GM12878 (cell line): ENCODE data around the gene UIMC1. TPM values are rescaled to one million over a fixed set of nuclear protein-coding genes. Genes with fewer than 3 reads are reported as not detected.

ENCODE experiments used
- ATAC-seq: fragments of 200-7000 bp; cut with Tn5 transposase; 3 replicates; pipeline ENCODE4 v1.9.1; 2020; ENCODE audit warnings: mild to moderate bottlenecking, moderate library complexity
- BruUV-seq: library from RNA; stranded (reverse); fragments of 400-500 nt; replicated peaks from 2 replicates; lab custom pipeline; 2021; lab: Mats Ljungman, UMichigan
- CTCF ChIA-PET: fragments of 300-600 bp; sonication (Branson Sonifier 250); formaldehyde crosslinking; extraction: SDS; loops from one replicate; lab custom pipeline; 2021; ENCODE audit warnings: inconsistent platforms; lab: Yijun Ruan, JAX
- POLR2A ChIA-PET: fragments of 350-600 bp; formaldehyde crosslinking; extraction: SDS; loops from one replicate; lab custom pipeline; 2021; ENCODE audit warnings: inconsistent platforms; lab: Charles Lee
- RAD21 ChIA-PET: fragments of 300-600 bp; sonication (Branson Sonifier 250); formaldehyde crosslinking; loops from one replicate; lab custom pipeline; 2023; ENCODE audit warnings: antibody characterized with exemption; ENCODE audit not compliant: unreplicated experiment; lab: Charles Lee
- SMC1A ChIA-PET: fragments of 300-600 bp; sonication (Branson Sonifier 250); formaldehyde crosslinking; loops from one replicate; lab custom pipeline; 2023; ENCODE audit not compliant: unreplicated experiment, uncharacterized antibody; lab: Charles Lee
- DNase-seq: peaks from one replicate; pipeline ENCODE4 v3.0.0-alpha.2; 2011; ENCODE audit warnings: low read depth, low spot score
- FAIRE-seq: peaks from 3 replicates; lab custom pipeline; 2011; peaks lifted over from hg19 to GRCh38; lab: Jason Lieb, UNC
- H2AFZ ChIP-seq: 2 replicates; pipeline ENCODE4 v1.6.0; 2011; ENCODE audit warnings: low read depth, low read length, control low read depth; ENCODE audit not compliant: control insufficient read depth
- H3K27ac ChIP-seq: 2 replicates; pipeline ENCODE4 v1.5.1; 2011; ENCODE audit warnings: control low read depth; ENCODE audit not compliant: control insufficient read depth, insufficient read depth
- H3K27me3 ChIP-seq, 2 experiments: replicated peaks in 1 of 2; 2 replicates each; pipeline versions ENCODE4 v1.6.0 to v1.6.1; 2011; ENCODE audit warnings: low read length in 1 of 2; ENCODE audit not compliant: control insufficient read depth in 2 of 2, insufficient read depth in 2 of 2
- H3K36me3 ChIP-seq, 2 experiments: 2 replicates each; pipeline ENCODE4 v1.5.1; 2011; ENCODE audit warnings: low read length in 1 of 2; ENCODE audit not compliant: control insufficient read depth in 2 of 2, insufficient read depth in 2 of 2
- H3K4me1 ChIP-seq: 2 replicates; pipeline ENCODE4 v1.6.1; 2011; ENCODE audit warnings: mild to moderate bottlenecking, low read length, moderate library complexity, mixed read lengths; ENCODE audit not compliant: control insufficient read depth, insufficient read depth
- H3K4me2 ChIP-seq: 2 replicates; pipeline ENCODE4 v1.6.0; 2011; ENCODE audit warnings: control low read depth; ENCODE audit not compliant: control insufficient read depth, insufficient read depth
- H3K4me3 ChIP-seq: fragments of 200-600 bp; sonication (generic); 2 replicates; pipeline ENCODE4 v1.5.1; 2016
- H3K79me2 ChIP-seq: 2 replicates; pipeline ENCODE4 v1.6.0; 2011; ENCODE audit warnings: low read length; ENCODE audit not compliant: control insufficient read depth, insufficient read depth
- H3K9ac ChIP-seq: 2 replicates; pipeline ENCODE4 v1.8.0; 2011; ENCODE audit warnings: low read length, control low read depth, mixed read lengths; ENCODE audit not compliant: control insufficient read depth, insufficient read depth
- H3K9me3 ChIP-seq: replicated peaks from 3 replicates; pipeline ENCODE4 v1.5.1; 2011; ENCODE audit warnings: mild to moderate bottlenecking, low read length; ENCODE audit not compliant: control insufficient read depth, insufficient read depth
- H4K20me1 ChIP-seq: 2 replicates; pipeline ENCODE4 v1.6.0; 2011; ENCODE audit not compliant: control insufficient read depth, insufficient read depth
- ASH2L ChIP-seq: fragments of 300-600, 200-600 bp; sonication (generic); IDR thresholded peaks from 2 replicates; pipeline ENCODE4 v1.6.1; 2017; ENCODE audit warnings: low read depth, mild to moderate bottlenecking, borderline replicate concordance
- ATF7 ChIP-seq: fragments of 450-650 bp; IDR thresholded peaks from 2 replicates; pipeline ENCODE4 v1.6.1; 2016; ENCODE audit warnings: low read depth, mild to moderate bottlenecking
- BHLHE40 ChIP-seq, 2 experiments: fragments of 450-650 bp in 1 of 2; IDR thresholded peaks; 2 replicates each; pipeline ENCODE4 v1.6.1; 2011 to 2017; ENCODE audit warnings: low read depth in 2 of 2, borderline replicate concordance in 1 of 2, improper control_type of control experiment in 1 of 2, low read length in 1 of 2, mild to moderate bottlenecking in 1 of 2
- BRCA1 ChIP-seq: IDR thresholded peaks from 2 replicates; pipeline ENCODE4 v1.6.1; 2011; ENCODE audit warnings: low read depth, low read length, improper control_type of control experiment
- EP300 ChIP-seq, 2 experiments: fragments of 150-350 bp in 1 of 2; IDR thresholded peaks; 2 replicates each; pipeline ENCODE4 v1.6.1; 2011 to 2012; ENCODE audit warnings: low read depth in 2 of 2, low read length in 2 of 2, borderline replicate concordance in 1 of 2, improper control_type of control experiment in 1 of 2, inconsistent platforms in 1 of 2; ENCODE audit not compliant: control insufficient read depth in 1 of 2
- IRF4 ChIP-seq: IDR thresholded peaks from 2 replicates; pipeline ENCODE4 v1.6.1; 2011; ENCODE audit warnings: low read depth, low read length
- MTA2 ChIP-seq: fragments of 450-650 bp; IDR thresholded peaks from 2 replicates; pipeline ENCODE4 v1.6.1; 2016; ENCODE audit warnings: low read depth, mild to moderate bottlenecking, moderate library complexity
- MXI1 ChIP-seq: fragments of 150-350 bp; IDR thresholded peaks from 2 replicates; pipeline ENCODE4 v1.6.1; 2011; ENCODE audit warnings: low read depth, mild to moderate bottlenecking, inconsistent platforms, low read length, improper control_type of control experiment
- SRF ChIP-seq, 2 experiments: IDR thresholded peaks; 2 replicates each; pipeline ENCODE4 v1.6.1; 2011; ENCODE audit warnings: low read depth in 2 of 2, low read length in 2 of 2, mild to moderate bottlenecking in 1 of 2, moderate library complexity in 1 of 2
- STAT1 ChIP-seq: fragments of 450-650 bp; conservative IDR thresholded peaks from 2 replicates; pipeline ENCODE4 v1.6.1; 2014; ENCODE audit warnings: antibody characterized with exemption, mild to moderate bottlenecking
- TCF7 ChIP-seq: IDR thresholded peaks from 2 replicates; pipeline ENCODE4 v1.6.1; 2014; ENCODE audit warnings: antibody characterized with exemption, borderline replicate concordance
- WGBS: methylation state at CpG from one replicate; pipeline ENCODE4 v1.1.6; 2016; ENCODE audit warnings: low lambda C conversion rate; ENCODE audit not compliant: insufficient replicate concordance, insufficient coverage; ENCODE audit errors: missing lambda C conversion rate; 5-methylcytosine and 5-hydroxymethylcytosine counted together
- in situ Hi-C: fragments of 300-500 bp; cut with MboI; formaldehyde crosslinking; loops from 9 replicates; pipeline ENCODE4 v1.14.3; 2018; ENCODE audit warnings: mixed read lengths
- intact Hi-C: fragments of 100-400 bp; cut with micrococcal nuclease; formaldehyde crosslinking; loops from one replicate; pipeline ENCODE4 v1.14.2; 2022; ENCODE audit not compliant: unreplicated experiment
- polyA plus RNA-seq, 11 experiments: library from polyadenylated mRNA; depleted of rRNA in 4 of 11; unstranded in 6 of 11; stranded (reverse) in 5 of 11; fragments of >200 nt; fragmentation: Nextera tagmentation in 4 of 11; fragmentation: Illumina TruSeq in 1 of 11; extraction: Ambion mirVana in 4 of 11; extraction: Trizol in 1 of 11; gene quantifications; 1 replicate in 1 of 11; 2 replicates in 10 of 11; pipeline versions ENCODE4 v1.2.1 to v1.2.3, GENCODE V29; 2011 to 2016; ENCODE audit warnings: inconsistent platforms in 2 of 11, missing spikeins in 2 of 11, low read depth in 1 of 11
- total RNA-seq, 4 experiments: library from RNA; depleted of rRNA in 3 of 4; stranded (reverse); fragments of >200 nt in 3 of 4; fragmentation: Illumina TruSeq in 1 of 4; extraction: Trizol in 1 of 4; gene quantifications; 2 replicates each; pipeline versions ENCODE4 v1.2.1 to v1.2.3, GENCODE V29; 2013 to 2021
- TF ChIP-seq, protein P1 (sequence below): fragments of 450-650 bp; formaldehyde crosslinking; IDR thresholded peaks from 2 replicates; pipeline ENCODE4 v1.4.0; 2022; ENCODE audit warnings: mild to moderate bottlenecking, moderate library complexity
- TF ChIP-seq, protein P2 (sequence below): fragments of 450-650 bp; IDR thresholded peaks from 2 replicates; pipeline ENCODE4 v1.6.1; 2017; ENCODE audit warnings: low read depth, mild to moderate bottlenecking, moderate library complexity
- TF ChIP-seq, protein P3 (sequence below): IDR thresholded peaks from 2 replicates; pipeline ENCODE4 v1.6.1; 2012; ENCODE audit warnings: improper control_type of control experiment, low read depth, low read length; ENCODE audit not compliant: insufficient replicate concordance

The UIMC1 gene
- total and polyA plus RNA-seq, 10 of the 15 experiments (the other 5 are each of a cell fraction or from before 2014, with no cell fraction given), result 16.2 to 51.4 (median 32.7) TPM

DNA sequence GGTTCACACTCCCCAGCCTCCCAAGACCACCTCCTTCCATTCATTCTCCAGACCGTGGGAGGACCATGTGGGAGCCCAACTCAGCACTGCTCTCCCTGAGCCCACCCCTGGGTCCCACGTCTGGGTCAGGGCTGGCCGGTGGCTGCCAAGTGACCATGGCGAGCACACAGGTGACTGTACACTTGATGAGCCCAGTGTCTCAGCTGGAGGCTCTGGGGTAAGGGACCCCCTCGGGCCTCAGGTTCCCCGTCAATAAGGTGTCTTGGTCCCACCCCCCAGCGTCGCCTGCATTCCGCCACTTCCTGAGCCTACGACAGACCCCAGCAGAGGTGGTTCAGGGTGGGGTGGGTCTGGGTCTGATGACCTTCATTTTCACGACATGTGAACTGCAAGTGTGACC is 146.2 kb downstream of the UIMC1 start:
- RAD21 ChIA-PET, result no interaction called here
- no TSS peak for BruUV-seq
- H3K9me3 ChIP-seq, result no peaks in the 10 kb centered on the region
- no peaks in the 10 kb centered on the region for H3K4me1 ChIP-seq
- DNase-seq (no peak), FAIRE-seq (no peak), ATAC-seq (no peak)
- peaks cover 3 to 4% of the 10 kb centered on the region in 2 experiments; a peak in 3 of 4 replicates for H3K27me3 ChIP-seq
- no peaks in the 10 kb centered on the region; the same call in 1 of the 2 replicates for H4K20me1 ChIP-seq
- CTCF ChIA-PET, result no interaction called here
- no peaks in the 10 kb centered on the region for H3K36me3 ChIP-seq
- H2AFZ ChIP-seq, result no peak overlapping the region
- H3K79me2 ChIP-seq, result no peaks in the 10 kb centered on the region
- H3K9ac ChIP-seq, result no peak overlapping the region
- WGBS, result 40% methylated on average over 11 of the region's 11 CpGs
- H3K4me2 ChIP-seq, result no peak overlapping the region
- POLR2A ChIA-PET, result no interaction called here
- SMC1A ChIA-PET, result no interaction called here
- intact Hi-C loops (no loop called here), in situ Hi-C loops (no loop called here)
- H3K4me3 ChIP-seq, result no peak overlapping the region
- H3K27ac ChIP-seq, result no peak overlapping the region
- TF ChIP-seq MTA2 (no peak), ASH2L (no peak), IRF4 (no peak), BRCA1 (no peak), TCF7 (no peak), EP300 (IDR thresholded peaks at IDR 0.05; ENCODE audit: borderline replicate concordance in 1 of 2, control insufficient read depth in 1 of 2, low read depth in 2 of 2, low read length in 2 of 2) (no peak), STAT1 (no peak), MXI1 (no peak), SRF (IDR thresholded peaks at IDR 0.05; ENCODE audit: low read depth in 2 of 2, low read length in 2 of 2) (no peak), ATF7 (no peak), BHLHE40 (IDR thresholded peaks at IDR 0.05; ENCODE audit: borderline replicate concordance in 1 of 2, low read depth in 2 of 2, low read length in 1 of 2) (no peak)
- TF ChIP-seq, protein P1, sequence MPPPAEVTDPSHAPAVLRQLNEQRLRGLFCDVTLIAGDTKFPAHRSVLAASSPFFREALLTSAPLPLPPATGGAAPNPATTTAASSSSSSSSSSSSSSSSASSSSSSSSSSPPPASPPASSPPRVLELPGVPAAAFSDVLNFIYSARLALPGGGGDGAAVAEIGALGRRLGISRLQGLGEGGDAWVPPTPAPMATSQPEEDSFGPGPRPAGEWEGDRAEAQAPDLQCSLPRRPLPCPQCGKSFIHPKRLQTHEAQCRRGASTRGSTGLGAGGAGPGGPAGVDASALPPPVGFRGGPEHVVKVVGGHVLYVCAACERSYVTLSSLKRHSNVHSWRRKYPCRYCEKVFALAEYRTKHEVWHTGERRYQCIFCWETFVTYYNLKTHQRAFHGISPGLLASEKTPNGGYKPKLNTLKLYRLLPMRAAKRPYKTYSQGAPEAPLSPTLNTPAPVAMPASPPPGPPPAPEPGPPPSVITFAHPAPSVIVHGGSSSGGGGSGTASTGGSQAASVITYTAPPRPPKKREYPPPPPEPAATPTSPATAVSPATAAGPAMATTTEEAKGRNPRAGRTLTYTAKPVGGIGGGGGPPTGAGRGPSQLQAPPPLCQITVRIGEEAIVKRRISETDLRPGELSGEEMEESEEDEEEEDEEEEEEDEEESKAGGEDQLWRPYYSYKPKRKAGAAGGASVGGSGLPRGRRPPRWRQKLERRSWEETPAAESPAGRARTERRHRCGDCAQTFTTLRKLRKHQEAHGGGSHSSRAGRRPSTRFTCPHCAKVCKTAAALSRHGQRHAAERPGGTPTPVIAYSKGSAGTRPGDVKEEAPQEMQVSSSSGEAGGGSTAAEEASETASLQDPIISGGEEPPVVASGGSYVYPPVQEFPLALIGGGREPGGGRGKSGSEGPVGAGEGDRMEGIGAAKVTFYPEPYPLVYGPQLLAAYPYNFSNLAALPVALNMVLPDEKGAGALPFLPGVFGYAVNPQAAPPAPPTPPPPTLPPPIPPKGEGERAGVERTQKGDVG, result no peak
- TF ChIP-seq, protein P2, sequence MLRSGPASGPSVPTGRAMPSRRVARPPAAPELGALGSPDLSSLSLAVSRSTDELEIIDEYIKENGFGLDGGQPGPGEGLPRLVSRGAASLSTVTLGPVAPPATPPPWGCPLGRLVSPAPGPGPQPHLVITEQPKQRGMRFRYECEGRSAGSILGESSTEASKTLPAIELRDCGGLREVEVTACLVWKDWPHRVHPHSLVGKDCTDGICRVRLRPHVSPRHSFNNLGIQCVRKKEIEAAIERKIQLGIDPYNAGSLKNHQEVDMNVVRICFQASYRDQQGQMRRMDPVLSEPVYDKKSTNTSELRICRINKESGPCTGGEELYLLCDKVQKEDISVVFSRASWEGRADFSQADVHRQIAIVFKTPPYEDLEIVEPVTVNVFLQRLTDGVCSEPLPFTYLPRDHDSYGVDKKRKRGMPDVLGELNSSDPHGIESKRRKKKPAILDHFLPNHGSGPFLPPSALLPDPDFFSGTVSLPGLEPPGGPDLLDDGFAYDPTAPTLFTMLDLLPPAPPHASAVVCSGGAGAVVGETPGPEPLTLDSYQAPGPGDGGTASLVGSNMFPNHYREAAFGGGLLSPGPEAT, result no peak
- TF ChIP-seq, protein P3, sequence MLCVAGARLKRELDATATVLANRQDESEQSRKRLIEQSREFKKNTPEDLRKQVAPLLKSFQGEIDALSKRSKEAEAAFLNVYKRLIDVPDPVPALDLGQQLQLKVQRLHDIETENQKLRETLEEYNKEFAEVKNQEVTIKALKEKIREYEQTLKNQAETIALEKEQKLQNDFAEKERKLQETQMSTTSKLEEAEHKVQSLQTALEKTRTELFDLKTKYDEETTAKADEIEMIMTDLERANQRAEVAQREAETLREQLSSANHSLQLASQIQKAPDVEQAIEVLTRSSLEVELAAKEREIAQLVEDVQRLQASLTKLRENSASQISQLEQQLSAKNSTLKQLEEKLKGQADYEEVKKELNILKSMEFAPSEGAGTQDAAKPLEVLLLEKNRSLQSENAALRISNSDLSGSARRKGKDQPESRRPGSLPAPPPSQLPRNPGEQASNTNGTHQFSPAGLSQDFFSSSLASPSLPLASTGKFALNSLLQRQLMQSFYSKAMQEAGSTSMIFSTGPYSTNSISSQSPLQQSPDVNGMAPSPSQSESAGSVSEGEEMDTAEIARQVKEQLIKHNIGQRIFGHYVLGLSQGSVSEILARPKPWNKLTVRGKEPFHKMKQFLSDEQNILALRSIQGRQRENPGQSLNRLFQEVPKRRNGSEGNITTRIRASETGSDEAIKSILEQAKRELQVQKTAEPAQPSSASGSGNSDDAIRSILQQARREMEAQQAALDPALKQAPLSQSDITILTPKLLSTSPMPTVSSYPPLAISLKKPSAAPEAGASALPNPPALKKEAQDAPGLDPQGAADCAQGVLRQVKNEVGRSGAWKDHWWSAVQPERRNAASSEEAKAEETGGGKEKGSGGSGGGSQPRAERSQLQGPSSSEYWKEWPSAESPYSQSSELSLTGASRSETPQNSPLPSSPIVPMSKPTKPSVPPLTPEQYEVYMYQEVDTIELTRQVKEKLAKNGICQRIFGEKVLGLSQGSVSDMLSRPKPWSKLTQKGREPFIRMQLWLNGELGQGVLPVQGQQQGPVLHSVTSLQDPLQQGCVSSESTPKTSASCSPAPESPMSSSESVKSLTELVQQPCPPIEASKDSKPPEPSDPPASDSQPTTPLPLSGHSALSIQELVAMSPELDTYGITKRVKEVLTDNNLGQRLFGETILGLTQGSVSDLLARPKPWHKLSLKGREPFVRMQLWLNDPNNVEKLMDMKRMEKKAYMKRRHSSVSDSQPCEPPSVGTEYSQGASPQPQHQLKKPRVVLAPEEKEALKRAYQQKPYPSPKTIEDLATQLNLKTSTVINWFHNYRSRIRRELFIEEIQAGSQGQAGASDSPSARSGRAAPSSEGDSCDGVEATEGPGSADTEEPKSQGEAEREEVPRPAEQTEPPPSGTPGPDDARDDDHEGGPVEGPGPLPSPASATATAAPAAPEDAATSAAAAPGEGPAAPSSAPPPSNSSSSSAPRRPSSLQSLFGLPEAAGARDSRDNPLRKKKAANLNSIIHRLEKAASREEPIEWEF, result no peak
